Ovary (tissue), 9 donors: ENCODE results near the gene MRPL12. TPM values are rescaled to one million over a fixed set of nuclear protein-coding genes. Genes with fewer than 3 reads are reported as not detected.

Experiments
- DNase-seq, 5 donors: peaks; one replicate each; pipeline ENCODE4 v3.0.0-alpha.2; 2019 to 2020
- H3K27ac ChIP-seq, 2 donors: fragments of 200-600 bp; one replicate each; pipeline versions ENCODE4 v1.5.1 to v1.8.0; 2019 to 2022
- H3K27me3 ChIP-seq: fragments of 200-600 bp; one replicate; pipeline ENCODE4 v1.8.0; 2022
- H3K36me3 ChIP-seq: fragments of 200-600 bp; sonication (generic); one replicate; pipeline ENCODE4 v1.5.1; 2019
- H3K4me1 ChIP-seq: one replicate; pipeline ENCODE4 v1.8.1; 2013; ENCODE audit warnings: mild to moderate bottlenecking, moderate library complexity; ENCODE audit not compliant: insufficient read depth
- H3K4me3 ChIP-seq: fragments of 200-600 bp; sonication (generic); one replicate; pipeline ENCODE4 v1.5.1; 2017
- H3K9me3 ChIP-seq, 2 donors: fragments of 200-600 bp in 1 of 2; sonication (generic) in 1 of 2; one replicate each; pipeline versions ENCODE4 v1.5.1 to v1.8.1; 2013 to 2019; ENCODE audit warnings: mild to moderate bottlenecking in 1 of 2, moderate library complexity in 1 of 2
- EP300 ChIP-seq: sonication (generic); formaldehyde crosslinking; IDR thresholded peaks from one replicate; pipeline ENCODE4 v1.6.1; 2017; ENCODE audit warnings: antibody characterized with exemption
- POLR2A ChIP-seq: fragments of 450-650 bp; IDR thresholded peaks from one replicate; pipeline ENCODE4 v1.6.1; 2017; ENCODE audit warnings: antibody characterized with exemption, mild to moderate bottlenecking, moderate library complexity
- WGBS, 3 donors: extraction: QIAGEN DNeasy Blood & Tissue Kit in 1 of 3; methylation state at CpG; one replicate each; pipeline versions ENCODE4 v1.1.5 to v1.1.7; 2013 to 2017; 5-methylcytosine and 5-hydroxymethylcytosine counted together
- intact Hi-C, 4 donors: fragments of 100-400 bp; cut with DNase I; formaldehyde crosslinking; loops; one replicate each; pipeline versions ENCODE4 v1.11.0 to v1.15.1; 2022 to 2023
- polyA plus RNA-seq, 2 donors: library from polyadenylated mRNA; stranded (reverse); fragments of 200-250 nt in 1 of 2; fragments of 350-450 nt in 1 of 2; fragmentation: Illumina TruSeq in 1 of 2; extraction: RNeasy Lipid Tissue Mini Kit (QIAGEN cat#74804) in 1 of 2; gene quantifications; one replicate each; pipeline ENCODE4 v1.2.3, GENCODE V29; 2013 to 2014
- total RNA-seq, 7 donors: library from RNA; depleted of rRNA in 2 of 7; stranded (reverse); fragments of >200 nt in 2 of 7; fragmentation: NEBNext Ultra II Directional in 3 of 7; extraction: Animal tissue kit (Norgen Biotek cat#: 25700) in 3 of 7; gene quantifications; one replicate each; pipeline versions ENCODE4 v1.1.0 to v1.2.4, GENCODE V29; 2016 to 2023
- TF ChIP-seq, protein P1 (sequence below), 3 donors: fragments of 450-650 bp in 2 of 3; fragments of 200-600 bp in 1 of 3; IDR thresholded peaks; one replicate each; pipeline versions ENCODE4 v1.5.1 to v1.8.0; 2016 to 2022; ENCODE audit warnings: antibody characterized with exemption in 3 of 3, mild to moderate bottlenecking in 1 of 3
- donor health status: DM: no; HTN: no; CAD: no; lungs with moderate emphysema.
- donor health status: DM: no; HTN: no; CAD: no.
- donor health status: Bipolar disorder and iron deficiency.
- donor health status: DM: yes; HTN: yes; CAD: no.
- donor health status: DM: no; HTN: no; CAD: no.
- donor health status: DM: yes; HTN: yes; CAD: no.

Gene MRPL12
- total and polyA plus RNA-seq, 9 donors: 12.9 to 47.2 (median 36.8) TPM

GRCh38 chr17:81703747-81704654 is 834 bp downstream of the MRPL12 start:
- no peaks in the 10 kb centered on the region for H3K36me3 ChIP-seq
- peak overlapping the region; percentile 79 to 90 for H3K27ac ChIP-seq
- 21 to 25% (median 24%) methylated on average over 27 of the region's 27 CpGs for WGBS, 3 donors
- H3K9me3 ChIP-seq: no peaks in the 10 kb centered on the region
- DNase-seq: no peak
- intact Hi-C loops: no loop called here
- peak overlapping the region; percentile 77 for H3K4me3 ChIP-seq
- H3K4me1 ChIP-seq: peaks cover 6% of the 10 kb centered on the region
- TF ChIP-seq, protein P1, sequence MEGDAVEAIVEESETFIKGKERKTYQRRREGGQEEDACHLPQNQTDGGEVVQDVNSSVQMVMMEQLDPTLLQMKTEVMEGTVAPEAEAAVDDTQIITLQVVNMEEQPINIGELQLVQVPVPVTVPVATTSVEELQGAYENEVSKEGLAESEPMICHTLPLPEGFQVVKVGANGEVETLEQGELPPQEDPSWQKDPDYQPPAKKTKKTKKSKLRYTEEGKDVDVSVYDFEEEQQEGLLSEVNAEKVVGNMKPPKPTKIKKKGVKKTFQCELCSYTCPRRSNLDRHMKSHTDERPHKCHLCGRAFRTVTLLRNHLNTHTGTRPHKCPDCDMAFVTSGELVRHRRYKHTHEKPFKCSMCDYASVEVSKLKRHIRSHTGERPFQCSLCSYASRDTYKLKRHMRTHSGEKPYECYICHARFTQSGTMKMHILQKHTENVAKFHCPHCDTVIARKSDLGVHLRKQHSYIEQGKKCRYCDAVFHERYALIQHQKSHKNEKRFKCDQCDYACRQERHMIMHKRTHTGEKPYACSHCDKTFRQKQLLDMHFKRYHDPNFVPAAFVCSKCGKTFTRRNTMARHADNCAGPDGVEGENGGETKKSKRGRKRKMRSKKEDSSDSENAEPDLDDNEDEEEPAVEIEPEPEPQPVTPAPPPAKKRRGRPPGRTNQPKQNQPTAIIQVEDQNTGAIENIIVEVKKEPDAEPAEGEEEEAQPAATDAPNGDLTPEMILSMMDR (IDR thresholded peaks at IDR 0.05): no peak
- TF ChIP-seq EP300: no peak
- no peak for TF ChIP-seq POLR2A
- H3K27me3 ChIP-seq: no peaks in the 10 kb centered on the region

DNA sequence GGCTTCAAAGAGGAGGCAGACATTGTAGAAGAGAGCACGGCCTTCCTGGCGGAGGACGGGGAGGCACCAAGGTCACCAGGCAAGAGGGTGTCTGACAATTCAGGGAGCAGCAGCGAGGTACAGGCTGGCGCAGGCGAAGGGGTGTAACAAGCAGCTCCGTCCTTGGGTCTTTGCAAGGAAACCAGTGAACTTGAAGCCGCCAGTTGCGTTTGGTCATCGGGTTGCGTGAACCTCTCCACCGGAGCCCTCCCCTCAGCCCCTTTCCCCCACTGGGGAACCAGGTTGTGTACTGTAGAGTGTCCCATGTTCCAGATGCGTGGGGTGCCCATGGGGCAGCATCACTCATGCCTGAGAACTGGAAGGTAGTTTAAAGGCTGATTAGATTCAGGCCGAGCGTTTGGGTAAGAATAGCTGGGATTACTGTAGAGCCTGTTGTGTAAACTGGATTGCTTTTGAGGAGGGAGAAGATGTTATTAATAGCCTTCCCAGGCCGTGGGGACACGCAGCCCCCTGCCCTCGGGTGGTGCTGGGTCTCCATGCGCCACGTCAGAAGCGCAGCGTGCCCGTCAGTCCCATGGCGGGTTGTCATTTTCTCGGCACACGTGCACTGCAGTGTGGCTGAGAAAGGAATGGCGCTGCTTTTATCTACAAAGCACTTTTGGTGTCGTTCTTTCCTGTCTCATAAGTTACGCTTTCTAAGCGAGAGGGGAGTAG is 2.5 kb downstream of the MRPL12 start:
- intact Hi-C loops: no loop called here
- DNase-seq: peak in 2 of 5 donors; percentile 24 to 27
- H3K9me3 ChIP-seq: no peaks in the 10 kb centered on the region
- 89 to 91% (median 91%) methylated on average over 30 of the region's 30 CpGs for WGBS, 3 donors
- no peaks in the 10 kb centered on the region for H3K27me3 ChIP-seq
- H3K36me3 ChIP-seq: no peaks in the 10 kb centered on the region
- H3K4me3 ChIP-seq: no peak overlapping the region
- peaks cover 7% of the 10 kb centered on the region for H3K4me1 ChIP-seq
- TF ChIP-seq POLR2A: no peak
- no peak for TF ChIP-seq EP300
- TF ChIP-seq, protein P1 (IDR thresholded peaks at IDR 0.05): no peak
- no peak overlapping the region for H3K27ac ChIP-seq

GRCh38 chr17:81706232-81706611 is 3.1 kb downstream of the MRPL12 start:
- TF ChIP-seq POLR2A: no peak
- TF ChIP-seq, protein P1 (IDR thresholded peaks at IDR 0.05): no peak
- no peak for TF ChIP-seq EP300
- 89 to 95% (median 91%) methylated on average over 17 of the region's 17 CpGs for WGBS, 3 donors
- peak in 2 of 5 donors; percentile 13 to 16 for DNase-seq

DNA sequence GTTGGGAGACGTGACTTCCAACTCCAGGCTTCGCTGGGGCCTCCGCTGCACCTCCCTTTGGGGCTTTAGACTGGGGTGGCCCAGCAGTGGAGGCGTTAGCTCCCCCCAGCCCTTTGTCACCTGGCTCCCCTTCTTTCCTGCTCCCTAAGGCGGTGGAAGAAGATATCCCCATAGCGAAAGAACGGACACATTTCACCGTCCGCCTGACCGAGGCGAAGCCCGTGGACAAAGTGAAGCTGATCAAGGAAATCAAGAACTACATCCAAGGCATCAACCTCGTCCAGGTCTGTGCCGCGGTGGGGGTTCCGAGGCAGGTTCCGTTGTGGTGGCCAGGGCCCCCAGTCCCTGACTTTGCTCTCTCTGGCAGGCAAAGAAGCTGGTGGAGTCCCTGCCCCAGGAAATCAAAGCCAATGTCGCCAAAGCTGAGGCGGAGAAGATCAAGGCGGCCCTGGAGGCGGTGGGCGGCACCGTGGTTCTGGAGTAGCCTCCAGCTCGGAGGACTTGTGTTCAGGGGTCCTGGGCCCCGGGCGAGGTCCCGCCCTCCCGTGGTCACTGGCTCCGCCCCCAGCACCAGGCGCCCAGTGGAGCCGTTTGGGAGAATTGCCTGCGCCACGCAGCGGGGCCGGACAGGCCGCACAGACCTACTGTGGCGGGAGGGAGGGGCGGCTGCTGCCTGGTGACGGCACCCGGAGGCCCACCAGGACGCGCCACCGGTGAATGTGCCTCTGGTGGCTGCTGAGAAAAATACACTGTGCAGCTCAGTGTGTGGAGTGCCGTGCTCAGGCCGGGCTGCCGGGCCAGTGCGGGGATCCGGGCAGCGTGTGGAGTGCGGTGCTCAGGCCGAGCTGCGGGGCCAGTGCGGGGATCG is 3.8 kb downstream of the MRPL12 start:
- WGBS, 3 donors: 85 to 90% (median 87%) methylated on average over 54 of the region's 54 CpGs
- TF ChIP-seq, protein P1 (IDR thresholded peaks at IDR 0.05): no peak
- TF ChIP-seq EP300 (no peak), POLR2A (no peak)
- no peaks in the 10 kb centered on the region for H3K9me3 ChIP-seq
- DNase-seq: peak in 2 of 5 donors; percentile 24 to 26
- no peak overlapping the region for H3K4me3 ChIP-seq
- intact Hi-C loops: no loop called here
- H3K27me3 ChIP-seq: no peaks in the 10 kb centered on the region
- no peaks in the 10 kb centered on the region for H3K36me3 ChIP-seq
- peaks cover 9% of the 10 kb centered on the region for H3K4me1 ChIP-seq
- H3K27ac ChIP-seq: no peak overlapping the region

More at GRCh38 chr17:81706232-81706611, 3.1 kb downstream of the MRPL12 start:
- intact Hi-C loops: no loop called here
- H3K4me1 ChIP-seq: peaks cover 7% of the 10 kb centered on the region
- no peak overlapping the region for H3K4me3 ChIP-seq
- H3K27ac ChIP-seq: no peak overlapping the region
- H3K9me3 ChIP-seq: no peaks in the 10 kb centered on the region
- H3K36me3 ChIP-seq: no peaks in the 10 kb centered on the region
- no peaks in the 10 kb centered on the region for H3K27me3 ChIP-seq
